GM19455 (cell line): ENCODE results near the gene CCDC106.

ENCODE experiments used
- ATAC-seq: cut with Tn5 transposase; IDR thresholded peaks from one replicate; pipeline ENCODE4 v1.9.1; 2021; ENCODE audit not compliant: unreplicated experiment

The CCDC106 gene

GRCh38 chr19:55635856-55636440, 12.1 kb upstream of the CCDC106 start:
- no peak for ATAC-seq

DNA sequence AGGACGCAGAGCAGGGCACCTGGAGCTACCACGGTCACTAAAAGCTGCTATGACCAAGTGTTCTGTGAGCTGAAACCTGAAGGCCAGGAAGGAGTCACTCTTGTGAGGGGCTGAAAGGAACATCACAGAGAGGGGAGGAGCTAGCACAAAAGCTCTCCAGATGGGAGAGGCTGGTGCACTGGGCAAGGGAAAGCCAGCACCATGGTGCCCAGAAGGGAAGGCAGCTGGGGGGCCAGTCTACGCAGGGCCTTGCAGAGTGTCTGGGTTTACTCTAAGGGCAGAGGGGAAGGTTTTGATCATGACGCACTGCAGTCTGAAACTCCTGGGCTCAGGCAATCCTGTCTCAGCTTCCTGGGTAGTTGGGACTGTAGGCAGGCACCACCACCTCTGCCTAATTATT, 11.3 kb upstream of the CCDC106 start:
- no peak for ATAC-seq

GRCh38 chr19:55637534-55637933, 10.5 kb upstream of the CCDC106 start:
- ATAC-seq, result no peak

DNA sequence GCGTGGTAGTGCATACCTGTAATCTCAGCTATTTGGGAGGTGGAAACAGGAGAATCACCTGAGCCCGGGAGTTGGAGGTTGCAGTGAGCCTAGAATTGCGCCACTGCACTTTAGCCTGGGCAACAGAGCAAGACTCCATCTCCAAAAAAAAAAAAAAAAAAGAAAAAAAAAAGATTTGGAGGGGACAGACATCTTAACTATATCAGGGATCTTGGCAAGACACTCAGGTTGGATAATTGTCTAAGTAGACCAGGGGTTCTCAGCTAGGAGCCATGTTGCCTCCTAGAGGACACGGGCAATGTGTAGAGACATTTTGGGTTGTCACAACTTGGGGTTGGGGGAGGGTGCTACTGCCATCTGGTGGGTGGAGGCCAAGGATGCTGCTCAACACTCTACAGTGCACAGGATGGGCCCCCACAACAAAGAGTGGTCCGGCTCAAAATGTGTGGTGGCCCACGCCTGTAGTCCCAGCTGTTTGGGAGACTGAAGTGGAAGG, 9.1 kb upstream of the CCDC106 start:
- ATAC-seq, result no peak

DNA sequence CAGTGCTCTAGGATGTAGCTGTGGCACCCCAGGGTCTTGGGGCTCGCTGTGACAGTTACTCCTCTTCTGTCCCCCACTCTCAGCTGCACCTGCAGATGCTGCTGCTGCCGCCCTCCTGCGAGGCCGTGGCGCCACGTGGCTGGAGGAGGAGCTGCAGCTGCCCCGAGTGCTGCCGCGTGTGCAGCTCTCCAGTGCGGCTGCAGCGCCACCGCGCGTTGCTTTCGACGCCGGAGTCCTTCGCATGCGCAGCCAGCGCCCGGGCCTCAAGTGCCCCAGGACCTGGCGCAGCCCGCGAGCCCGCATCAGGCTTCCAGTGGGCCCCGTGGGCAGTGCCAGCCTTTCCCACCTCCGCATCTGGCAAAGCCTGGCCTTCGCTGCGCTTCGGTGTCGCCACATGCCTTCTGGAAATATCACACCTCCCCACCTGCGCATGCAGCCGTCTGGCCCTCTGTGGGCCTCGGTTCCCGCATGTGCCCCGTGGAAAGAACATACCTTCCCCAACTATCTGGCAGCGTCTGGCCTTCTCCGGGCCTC, 7.9 kb upstream of the CCDC106 start:
- ATAC-seq, result no peak

GRCh38 chr19:55640577-55641425, 7.2 kb upstream of the CCDC106 start, which contains the start of gene ZNF580:
ZNF580 (plus strand) TSS chr19:55641002; CDS start chr19:55642509, 1,507 bp downstream.
- ATAC-seq, result no peak

DNA sequence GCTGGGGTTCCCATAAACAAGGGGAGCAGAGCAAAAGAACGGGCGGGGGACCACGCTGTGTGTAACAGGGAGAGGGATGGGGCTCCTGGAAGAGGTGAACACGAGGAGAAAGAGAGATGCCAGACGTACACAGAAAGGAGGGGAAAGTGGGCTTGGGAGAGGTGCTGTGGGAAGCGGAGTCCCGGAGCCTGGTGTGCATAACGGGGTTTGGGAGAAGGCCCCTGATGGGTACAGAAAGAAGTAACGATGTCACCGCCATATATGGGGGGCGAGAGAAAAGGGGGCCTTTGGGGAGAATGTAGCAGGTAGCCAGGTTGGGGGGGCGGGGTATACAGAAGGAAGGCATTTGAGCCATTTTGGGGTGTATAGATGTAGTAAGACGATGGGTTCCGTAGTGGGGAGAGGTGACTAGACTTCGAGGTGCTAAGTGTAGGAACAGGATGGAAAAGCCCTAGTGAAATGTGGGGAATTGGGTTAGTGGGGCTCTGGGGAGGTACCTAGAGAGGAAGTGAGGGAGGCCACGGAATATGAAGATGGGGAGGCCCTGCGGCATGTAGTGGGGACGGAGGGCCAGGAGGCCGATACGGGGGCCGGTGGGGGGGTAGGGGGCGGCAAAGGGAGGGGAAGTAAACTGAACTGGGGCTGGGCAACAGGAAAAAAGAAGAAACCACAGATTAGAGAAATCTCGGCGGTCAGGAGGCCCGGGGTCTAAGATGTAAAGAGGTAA, 6.4 kb upstream of the CCDC106 start:
- ATAC-seq, result no peak

- no peak for ATAC-seq
Measured at GRCh38 chr19:55642153-55643002, 5.6 kb upstream of the CCDC106 start.

DNA sequence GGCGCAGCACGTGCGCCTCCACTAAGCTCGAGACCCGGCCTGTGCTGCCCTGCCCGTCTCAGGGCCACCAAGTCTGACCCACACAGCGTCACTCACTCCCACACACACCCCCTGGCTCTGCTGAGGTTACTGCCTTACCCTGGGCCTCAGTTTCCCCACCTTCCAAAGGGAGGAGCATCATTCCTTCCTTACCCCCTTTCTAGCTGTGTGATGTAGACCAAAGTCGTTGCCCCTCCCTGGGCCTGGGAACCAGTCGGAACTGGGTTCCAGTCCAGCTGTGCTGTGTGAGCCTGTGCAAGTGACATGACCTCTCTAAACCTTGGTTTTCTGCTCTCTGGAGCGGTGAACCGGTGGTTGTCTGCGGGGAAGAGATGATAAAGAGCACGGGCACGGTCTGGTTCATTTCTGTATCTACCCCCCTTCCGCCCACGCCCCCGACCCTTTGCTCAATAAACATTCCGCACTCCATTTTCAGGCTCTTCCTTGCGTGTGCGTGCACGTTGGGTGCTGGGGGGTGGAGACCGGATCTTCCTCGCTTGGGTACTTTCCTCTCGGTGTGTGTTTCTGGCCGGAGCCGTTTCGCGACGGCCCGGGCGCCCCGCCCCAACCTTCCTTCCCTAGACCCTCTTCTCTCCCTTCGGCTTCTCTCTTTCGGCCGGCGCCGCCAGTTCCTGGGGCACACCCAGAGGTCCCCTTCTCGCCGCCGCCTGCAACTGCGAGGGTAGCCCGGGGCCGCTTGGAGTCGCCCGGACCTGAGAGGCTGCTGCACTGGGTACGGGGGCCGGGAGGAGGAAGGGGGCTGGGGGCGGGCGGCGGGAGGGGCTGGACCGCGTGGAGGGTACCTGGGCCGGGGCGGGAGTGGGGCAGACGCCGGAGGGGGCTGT, 4.8 kb upstream of the CCDC106 start, which contains the start of gene ZNF581:
Gene ZNF581 (plus strand): TSS at position 647 of the 884 bp plus-strand sequence. CDS start 923 bp downstream, outside the sequence.
- ATAC-seq, result no peak

GRCh38 chr19:55643887-55644176, 4.2 kb upstream of the CCDC106 start:
- no peak for ATAC-seq

- ATAC-seq, result no peak
Measured at GRCh38 chr19:55644191-55644833, 3.7 kb upstream of the CCDC106 start.

- no peak for ATAC-seq
Measured at GRCh38 chr19:55644842-55645511, 3.0 kb upstream of the CCDC106 start.

GRCh38 chr19:55645512-55645881, 2.5 kb upstream of the CCDC106 start:
- ATAC-seq, result no peak

DNA sequence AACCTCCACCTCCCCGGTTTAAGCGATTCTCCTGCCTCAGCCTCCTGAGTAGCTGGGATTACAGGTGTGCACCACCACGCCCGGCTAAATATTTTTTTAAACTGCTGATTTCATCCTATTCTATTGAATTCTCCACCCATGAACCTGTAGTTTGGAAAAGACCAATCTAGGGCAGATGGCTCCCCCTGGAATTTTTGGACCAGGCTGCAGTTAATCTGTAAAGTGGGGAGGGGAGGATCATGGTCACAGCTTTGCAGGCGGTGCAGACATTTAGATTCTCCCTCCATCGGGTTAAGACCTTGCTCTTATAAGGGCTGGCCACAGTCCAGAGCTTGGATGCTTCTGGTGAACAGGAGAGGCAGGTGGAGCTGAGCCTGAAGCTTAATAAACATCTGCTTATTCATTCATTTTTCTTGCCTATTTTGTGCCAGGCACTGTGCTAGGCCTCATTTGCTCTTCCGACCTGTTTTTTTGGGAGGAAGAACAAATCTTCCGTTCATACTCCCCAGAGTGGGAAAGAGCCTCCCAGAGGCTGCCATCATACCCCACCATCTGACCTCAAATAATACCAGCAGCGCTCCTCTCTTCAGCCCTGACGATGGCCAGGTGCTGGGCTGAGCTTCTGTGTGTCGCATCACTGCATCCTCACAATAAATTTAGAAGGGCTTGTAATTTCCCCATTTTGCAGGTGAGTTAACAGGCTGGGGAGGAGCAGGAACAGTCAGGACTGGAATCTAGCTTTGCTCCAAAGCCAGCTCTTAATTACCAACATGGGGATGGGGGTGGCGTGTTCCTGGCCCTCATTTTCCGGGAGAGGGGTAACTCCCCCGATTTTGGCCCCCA, 902 bp upstream of the CCDC106 start:
- no peak for ATAC-seq

DNA sequence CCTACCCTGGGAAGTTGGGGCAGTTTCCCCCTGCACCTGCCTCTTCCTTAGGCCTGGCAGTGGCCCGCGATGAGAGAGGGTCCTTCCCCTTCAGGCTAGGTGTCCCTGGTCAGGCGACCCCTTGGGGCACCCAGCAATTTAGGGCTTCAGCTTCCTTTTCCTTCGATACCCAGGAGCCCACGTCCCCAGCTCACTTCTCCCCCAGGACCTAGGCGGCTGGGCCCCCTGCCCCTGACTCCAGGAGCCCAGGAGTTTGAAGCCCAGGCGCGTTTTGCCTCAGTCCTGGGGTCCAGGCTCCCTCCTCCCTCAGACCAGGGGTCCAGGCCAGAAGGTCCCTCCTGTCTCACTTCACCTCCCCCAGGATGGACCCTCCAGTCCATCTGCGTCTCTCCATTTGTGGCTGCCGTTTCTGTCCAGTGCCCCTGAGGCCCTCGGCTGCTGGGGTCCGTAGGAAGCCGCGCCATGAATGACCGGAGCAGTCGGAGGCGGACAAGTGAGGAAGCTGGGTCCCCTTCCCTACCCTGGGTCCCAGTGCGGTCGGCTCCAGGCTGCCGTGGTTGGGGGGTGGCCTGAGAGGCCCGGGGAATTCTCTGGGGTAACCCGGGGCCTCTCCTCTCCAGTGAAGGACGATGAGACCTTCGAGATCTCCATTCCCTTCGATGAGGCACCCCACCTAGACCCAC, 714 bp downstream of the CCDC106 start:
- ATAC-seq, result no peak

- no peak for ATAC-seq
Measured at GRCh38 chr19:55649268-55650125, 1.5 kb downstream of the CCDC106 start.
